ENCODE data around the gene ZNF544.

DNA sequence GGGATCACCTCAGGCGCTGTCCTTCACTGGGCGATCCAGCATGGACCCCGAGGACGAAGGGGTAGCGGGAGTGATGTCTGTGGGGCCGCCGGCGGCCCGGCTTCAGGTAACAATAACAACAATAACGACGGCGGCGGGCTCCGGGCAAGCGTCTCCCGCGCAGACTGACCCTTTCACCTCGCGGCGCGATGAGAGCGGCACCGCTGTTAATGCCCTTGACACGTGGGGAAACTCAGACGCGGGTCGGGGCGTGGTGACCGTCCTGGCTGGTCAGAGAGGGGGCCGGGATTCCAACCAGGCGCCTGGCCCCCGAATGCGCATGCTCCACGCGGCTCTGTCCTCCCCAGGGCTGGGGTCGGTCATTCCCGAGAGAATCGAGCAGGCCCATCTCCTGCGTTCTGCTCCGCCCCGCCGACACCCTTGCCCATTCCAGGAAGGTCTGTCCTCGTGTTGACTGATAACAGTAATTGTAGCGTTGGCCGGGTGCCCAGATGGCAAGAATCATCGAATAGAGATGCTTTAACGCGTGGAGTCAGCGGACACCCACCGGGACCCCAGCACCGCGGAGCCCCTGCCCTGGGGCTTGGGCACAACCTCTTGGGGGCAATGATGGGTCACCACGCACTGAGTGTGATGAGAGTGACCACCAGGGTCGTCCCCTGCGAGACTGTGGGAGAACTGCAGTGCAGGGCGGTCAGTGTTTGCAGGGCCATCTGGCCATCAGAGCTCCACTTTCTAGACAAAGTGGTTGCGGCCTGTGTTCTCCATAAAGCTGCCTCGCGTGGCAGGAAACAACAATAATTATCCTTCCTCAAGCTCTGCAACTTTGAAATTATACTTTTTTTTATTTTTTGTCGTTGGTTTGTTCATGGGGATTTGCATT, 50.6 kb downstream of the ZNF544 start:
- TF ChIP-seq POLR2A (IDR thresholded peaks at IDR 0.05; ENCODE audit: low read depth, low read length), result no peak
- no peak for TF ChIP-seq POLR2AphosphoS5 (IDR thresholded peaks at IDR 0.05; ENCODE audit: low read depth, low read length)

All from GM12892 (cell line).